NCI-H460 (cell line): ENCODE results near the gene PBX3. TPM values are rescaled to one million over a fixed set of nuclear protein-coding genes. Genes with fewer than 3 reads are reported as not detected.

Experiments
- DNase-seq: peaks from one replicate; pipeline ENCODE4 v3.0.0-alpha.2; 2016; ENCODE audit warnings: low read depth; ENCODE audit errors: extremely low read depth
- total RNA-seq: library from RNA; depleted of rRNA; stranded (reverse); fragments of >200 nt; shearing (Covaris generic); gene quantifications from 2 replicates; pipeline ENCODE4 v1.2.3, GENCODE V29; 2014

PBX3 gene
- total RNA-seq, 1 experiment from 2014 or later: 12.5 TPM

DNA sequence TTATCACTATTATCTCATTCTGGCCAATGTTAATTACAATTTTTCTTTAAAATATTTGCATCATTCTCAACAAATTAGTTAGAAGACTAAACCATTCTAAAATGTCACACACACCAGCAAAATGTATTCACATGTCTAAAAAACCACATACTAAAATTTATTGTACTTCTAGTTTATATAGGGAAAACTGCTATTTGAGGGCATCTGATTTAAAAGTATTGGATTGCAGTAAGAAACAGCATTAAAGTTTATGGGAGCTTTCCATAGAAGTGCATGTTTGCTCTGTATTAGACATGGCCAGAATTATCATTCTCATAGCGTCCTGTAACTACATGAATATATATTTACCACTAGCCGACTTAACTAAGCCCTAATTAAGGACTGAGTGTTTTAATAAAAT lies 150.3 kb downstream of the PBX3 start:
- no peak for DNase-seq

DNA sequence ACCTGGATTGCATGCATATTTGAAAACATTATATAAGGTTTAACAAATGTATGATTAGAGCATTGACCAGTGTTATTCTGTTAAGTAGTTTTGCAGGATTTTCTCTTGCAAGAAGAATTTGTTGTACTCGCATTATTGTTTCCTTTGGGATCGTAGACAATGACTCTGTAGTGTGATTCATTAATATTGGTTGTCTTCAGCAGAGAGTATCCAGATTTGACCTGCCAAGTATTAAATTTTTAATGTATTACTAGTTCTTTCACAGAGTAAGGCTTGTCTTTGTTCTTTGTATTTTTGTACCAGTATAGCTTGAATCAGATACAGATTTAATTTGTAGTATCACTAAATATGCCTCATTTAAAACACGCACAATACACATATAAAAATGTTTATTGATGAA lies 155.0 kb downstream of the PBX3 start:
- no peak for DNase-seq

DNA sequence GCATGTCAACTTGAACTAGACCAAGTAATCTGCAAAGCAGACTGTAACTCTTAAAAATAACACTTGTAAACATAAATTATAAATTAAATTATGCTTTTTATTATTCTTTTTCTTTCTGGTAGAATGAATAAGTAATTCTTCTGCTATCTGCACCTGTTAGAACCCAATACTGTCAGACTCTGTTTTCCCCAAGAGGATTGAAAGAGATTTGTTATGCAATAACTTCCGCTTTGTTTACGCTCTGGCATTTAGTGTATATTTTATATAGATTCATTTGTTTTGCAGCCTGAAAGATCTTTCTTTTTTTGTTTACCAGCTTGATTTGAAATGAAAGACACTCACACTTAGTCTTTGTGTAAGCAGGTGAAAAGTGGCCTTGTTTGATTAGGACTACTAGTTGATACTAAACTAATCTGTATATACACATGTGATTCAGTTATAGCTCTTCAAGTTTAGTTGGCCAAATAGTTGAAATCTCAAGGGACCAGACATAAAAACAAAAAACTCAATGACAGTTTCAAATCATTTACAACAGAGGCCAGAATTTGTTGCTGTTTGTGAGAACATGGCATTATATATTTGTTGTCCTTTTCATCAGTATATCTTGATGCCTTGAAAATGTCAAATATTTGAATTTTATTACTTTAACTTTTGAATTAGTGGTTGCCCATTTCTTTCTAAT lies 155.8 kb downstream of the PBX3 start:
- no peak for DNase-seq

DNA sequence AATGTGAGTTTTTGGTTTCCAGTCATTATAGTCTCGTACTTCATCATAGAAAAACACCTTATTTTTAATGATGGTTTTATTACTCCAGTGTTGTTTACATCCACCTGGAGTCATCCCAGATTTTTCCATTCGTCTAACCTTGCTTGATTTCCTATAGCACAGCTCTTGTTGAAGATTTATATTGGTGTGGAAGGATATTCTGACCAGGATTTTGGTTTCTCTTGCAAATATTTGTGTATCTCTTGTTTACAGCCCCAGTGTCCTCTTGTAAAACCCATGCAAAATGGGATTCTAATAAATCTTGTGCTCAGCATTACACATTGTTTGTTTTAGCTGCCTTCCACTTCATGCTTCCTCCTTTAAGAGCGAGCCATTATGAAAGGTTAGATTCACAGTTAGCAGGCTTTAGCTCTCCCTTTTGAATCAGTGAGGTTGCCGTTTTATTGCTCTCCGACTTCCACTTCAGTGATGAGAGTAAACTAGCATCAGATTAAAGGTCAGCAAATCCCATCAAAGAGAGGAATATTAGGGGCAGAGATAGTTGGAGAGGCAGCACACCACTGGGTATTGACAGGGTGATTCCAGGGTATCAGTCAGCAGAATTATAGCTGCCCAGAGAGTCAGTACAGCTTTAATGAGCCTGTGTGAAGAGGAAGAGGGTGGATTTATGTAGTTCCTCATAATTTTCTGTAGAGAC lies 157.1 kb downstream of the PBX3 start:
- no peak for DNase-seq

DNA sequence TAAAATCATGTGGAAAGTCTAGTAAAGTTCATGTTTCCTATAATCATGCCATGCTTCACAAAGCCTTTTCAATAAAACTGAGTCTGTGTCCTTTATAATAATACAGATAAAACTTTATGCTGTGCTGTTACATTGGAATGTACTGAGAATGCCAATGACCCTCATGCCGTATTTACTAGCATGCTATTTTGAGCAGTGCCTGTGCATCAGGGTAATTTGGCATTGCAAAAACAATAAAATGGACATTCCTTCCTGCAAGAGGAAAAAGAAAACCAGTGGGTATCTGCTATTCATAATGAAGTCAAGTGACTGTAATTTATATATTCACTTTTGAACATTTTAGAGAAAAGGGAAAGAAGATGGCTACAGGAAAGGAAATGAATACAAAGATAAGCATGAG lies 159.0 kb downstream of the PBX3 start:
- DNase-seq: no peak

DNA sequence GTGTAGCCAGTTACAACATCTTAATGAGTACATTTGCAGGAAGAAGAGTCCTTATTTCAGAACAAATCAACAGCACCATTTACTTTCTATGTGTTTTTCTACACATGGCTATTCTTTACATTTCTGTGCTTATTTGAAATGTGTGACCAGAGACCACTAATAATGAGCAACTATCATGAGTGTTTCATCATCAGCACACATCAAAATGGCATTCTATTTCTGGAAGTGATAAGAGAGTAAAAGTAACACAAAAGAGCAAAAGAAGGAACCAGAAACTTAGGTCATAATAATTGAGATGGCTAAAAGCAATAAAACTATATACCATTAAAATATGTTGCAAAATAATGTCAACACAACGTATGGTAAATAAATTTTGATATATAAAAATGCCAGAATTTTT lies 159.7 kb downstream of the PBX3 start:
- DNase-seq: no peak

DNA sequence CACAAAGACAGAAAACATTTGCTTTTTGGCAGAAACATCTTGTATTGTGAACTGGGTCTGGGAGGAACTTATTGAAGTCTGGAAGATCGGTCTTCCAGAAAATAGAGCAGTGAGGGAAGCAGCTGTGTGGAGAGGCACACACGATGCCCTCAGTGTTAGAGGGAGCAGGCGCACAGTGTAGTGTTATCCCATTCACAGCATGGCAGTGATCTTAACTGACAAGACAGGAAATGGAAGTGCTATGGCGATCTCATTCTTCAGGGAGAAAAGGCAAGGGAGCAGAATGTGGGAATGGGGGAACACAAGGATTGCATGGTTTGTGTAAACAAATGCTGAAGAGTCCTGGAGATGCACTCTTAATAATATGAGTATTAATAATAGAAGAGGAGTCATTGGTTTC lies 161.0 kb downstream of the PBX3 start:
- no peak for DNase-seq

DNA sequence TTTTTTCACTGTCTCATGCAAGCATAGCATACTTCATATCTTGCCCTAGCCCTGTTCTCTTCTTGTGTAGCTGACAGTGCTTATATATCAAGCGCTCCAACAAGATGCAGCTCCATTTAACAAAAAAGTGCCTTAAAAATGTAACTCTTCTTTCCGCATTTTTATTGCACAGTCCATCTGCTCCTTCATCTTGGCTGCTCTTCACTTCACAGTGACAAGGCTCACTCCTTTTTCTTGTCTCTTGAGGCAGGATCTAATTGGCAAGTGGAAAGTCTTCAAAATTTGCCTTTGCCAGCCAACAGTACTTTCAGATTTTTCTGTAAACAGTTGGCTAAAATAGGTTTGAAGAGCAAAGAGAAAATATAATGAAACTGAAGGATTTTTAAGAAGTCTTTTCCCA lies 161.8 kb downstream of the PBX3 start:
- no peak for DNase-seq

DNA sequence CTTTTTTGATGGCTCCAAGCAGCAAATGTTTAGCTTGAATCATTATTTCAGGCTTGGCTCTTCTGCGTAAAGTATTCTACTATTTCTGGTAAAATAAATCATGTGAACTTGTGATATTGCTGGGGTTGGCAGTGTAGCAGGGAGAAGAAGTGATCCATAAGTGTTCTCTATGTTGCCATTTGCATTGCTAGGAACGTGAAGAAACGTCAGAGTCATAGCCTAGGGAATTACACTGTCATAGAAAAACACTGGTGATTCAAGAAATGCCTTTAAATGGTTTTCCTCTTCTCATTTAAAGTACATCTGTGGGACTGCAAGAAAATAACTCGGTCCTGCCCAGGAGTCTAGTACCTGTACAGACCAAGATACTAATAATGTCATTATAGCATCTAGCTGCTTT lies 162.3 kb downstream of the PBX3 start:
- DNase-seq: no peak

DNA sequence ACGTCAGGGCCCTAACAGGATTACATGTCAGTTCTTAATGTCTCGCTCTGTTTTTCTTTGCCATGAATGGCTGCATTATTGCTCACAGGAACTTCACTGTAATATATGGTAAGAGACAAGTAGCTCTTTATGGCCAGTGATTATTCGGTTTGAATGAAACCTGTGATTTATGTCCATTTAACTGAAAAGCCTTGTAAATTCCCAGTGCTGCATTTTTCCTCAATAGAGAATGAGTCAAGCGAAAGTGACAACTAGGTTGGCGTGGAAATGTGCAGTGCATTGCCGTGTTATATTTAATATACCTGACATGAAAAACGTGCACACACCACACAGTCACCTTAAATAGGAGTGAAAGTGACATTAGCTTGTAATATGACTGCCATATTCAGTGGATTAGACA lies 163.1 kb downstream of the PBX3 start:
- DNase-seq: no peak

DNA sequence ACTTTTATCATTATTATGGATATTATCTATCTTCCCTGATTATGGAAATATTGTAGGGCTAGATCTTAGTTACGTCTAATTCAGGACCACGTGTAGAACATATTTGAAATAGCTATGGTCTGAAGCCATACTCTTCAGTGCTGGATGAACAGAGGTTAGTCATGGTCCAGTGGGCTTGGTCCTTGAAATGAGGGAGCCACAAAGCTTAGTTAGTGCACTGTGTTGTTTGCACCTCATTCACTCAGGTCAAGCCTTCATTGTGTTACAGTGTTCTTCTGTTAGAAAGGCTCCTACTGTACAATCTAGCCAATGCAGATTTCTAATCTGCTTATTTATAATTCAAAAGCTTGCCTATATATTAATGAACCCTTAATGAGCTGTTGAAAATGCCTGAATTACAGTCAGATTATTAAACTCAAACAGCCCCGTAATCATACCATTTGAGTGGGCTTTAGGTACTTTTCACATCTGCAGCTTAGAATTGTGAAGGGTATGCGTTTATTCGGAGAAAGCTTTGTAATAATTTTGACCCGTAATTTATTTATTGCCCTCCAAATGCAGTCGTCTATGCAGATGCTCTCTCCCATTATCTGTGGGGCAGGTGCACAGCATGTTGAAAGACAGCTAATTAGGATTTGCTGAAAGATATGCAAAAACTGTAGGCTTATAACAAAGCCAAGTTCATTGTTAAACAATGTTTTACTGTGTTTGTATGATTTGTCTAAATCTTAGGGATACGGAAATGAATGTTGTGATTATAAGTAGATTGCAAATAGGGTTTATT lies 164.9 kb downstream of the PBX3 start:
- DNase-seq: no peak

DNA sequence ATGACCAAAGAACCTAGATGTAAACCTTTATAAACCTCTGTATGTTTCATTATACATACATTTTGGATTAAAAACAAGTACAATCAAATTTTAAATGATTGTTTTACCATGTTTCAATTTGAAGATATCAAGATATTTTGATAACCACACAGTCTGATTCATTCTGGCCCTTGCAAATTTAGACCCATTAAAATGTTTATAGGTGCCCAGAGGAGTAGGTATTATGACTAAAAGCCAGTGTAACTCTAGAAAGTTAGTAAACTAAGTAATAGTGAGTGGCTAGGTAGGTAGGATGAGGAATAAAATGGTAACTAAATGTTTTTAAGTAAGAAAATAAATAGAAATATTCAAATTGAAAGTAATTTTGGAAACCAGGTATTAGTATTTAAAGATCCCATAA lies 165.5 kb downstream of the PBX3 start:
- no peak for DNase-seq

DNA sequence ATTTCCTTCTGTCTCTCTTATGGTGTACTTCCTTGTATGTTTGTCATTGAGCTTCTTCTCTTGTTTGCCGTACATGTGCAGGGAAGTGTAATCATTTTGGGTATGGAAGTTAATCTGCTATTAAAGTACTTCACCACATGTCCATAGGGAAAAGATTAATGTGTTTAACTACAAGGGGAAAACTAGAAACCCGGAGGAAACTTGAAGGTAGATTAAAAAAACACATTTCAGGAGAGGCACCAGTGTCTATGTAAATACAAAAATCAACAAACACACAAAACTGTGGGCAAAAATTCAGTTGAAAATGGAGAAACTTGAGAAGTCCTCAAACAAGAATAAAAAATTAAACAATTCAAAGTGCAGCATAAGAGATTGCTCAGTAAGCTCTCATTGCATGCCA lies 166.4 kb downstream of the PBX3 start:
- DNase-seq: no peak

DNA sequence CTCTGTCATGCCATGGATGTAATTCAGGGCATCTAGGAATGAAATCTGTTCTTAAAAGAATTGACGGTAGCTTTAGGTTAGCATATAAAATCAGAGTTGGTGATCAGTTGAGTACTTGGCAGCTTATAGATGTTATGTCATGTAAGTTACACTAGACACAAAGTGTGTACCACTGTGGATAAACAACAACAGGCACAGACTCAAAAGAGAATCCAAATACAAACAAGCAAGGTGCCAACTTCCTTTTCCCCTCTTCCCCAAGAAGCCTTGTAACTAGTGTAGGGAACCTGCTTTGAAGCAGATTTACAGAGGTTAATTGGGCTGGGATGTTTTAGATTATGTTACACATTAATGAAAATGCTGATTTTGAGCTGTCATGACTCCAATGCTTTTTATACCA lies 167.2 kb downstream of the PBX3 start:
- no peak for DNase-seq

DNA sequence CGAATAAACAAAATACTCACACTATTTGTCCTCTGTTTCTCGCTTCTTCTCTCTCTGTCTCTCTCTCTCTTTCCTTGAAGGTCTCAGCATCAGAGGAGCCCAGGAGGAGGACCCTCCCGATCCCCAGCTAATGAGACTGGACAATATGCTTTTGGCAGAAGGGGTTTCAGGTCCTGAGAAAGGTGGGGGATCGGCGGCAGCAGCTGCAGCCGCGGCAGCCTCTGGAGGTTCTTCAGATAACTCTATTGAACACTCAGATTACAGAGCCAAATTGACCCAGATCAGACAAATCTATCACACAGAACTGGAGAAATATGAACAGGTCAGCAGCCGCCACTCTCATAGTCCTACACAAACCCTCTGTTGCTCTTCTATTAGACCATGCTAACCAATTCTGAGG lies 168.4 kb downstream of the PBX3 start:
- DNase-seq: no peak

DNA sequence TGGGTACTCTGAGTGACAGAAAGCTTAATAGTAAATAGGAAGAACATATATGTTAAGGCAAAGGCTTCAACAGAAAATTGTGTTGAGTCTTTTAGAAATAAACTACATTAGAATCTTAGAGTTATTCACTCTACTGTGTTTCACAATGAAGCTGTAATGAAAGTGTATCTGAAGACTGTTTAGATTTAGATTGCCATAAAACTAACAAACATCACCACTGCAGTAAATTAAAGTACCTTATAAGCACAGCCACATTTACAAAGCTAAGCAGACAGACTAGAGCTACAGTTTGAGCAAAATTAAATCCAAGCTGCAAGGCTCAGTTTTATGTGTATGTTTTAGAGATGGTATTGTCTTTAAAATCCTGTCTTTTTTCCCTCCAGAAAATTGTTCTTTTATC lies 172.4 kb downstream of the PBX3 start:
- no peak for DNase-seq

DNA sequence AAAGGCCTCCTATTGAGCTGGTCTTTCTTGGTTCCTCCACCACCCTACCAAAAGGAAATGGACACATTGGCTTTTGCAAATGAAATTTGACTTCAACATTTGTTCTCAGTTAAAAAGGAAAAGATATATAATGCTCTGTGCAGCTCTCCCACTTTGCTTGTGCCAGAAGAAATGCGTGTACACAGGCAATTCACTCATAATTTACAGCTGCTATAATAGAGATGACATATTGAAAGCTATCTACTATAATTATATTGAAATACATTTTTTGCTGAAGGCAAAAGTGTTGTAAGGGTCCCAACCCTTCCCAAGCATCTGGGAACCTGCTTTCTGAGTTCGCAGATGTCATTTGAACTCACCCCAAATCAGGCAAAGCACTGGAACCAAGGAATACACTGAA lies 173.2 kb downstream of the PBX3 start:
- DNase-seq: no peak

DNA sequence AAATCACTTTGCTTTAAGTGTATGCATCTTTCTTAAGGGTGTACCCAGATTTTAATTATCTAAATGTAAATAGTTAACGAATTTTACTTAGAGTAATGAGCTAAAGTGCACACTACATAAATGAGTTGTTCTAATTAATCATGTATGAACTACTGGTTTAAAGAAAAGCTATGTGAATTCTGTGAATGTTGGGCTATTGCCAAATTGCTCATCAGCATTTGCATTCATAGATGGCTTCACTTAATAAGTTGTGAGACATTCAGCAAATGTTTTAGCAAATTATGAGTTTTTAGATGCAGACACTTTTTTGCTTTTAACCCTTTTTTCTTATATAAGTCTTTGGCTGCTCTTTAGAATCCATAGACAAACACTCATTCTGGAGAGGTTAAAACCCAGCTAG lies 175.7 kb downstream of the PBX3 start:
- DNase-seq: no peak

DNA sequence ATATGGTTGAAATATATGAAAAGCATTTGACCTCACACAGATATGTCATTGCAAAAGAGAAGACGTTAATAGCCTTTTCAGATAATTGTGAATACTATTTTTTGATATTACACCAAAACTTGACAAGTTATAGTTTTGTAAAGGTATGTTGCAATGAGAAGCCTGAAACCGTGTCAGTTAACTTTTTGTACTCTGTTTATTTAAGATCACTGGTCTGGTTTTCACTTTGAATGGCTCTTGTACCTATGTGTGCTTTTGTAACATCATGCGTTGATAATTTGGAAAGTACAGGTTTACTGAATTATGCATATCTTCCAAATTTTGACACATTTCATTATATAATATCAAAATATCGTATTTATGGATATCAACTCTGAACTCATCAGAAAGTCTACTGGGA lies 177.2 kb downstream of the PBX3 start:
- no peak for DNase-seq

DNA sequence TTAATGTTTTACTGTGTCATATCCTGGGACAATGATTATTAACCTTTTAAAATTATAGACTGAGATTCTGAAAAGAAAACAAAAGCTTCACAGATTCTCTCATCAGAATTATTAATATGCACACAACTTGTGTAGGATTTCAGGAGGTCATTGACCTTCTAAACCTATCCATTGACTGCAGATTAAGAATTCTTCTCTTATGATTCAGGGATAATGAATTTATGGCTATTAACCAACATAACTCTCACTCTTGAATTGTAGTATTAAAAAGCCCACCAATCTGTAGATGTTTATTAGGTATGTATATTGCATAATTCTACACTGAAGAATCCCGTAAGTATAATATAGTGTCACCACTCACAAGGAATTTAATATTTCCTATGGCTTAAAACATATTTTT lies 179.8 kb downstream of the PBX3 start:
- DNase-seq: no peak

DNA sequence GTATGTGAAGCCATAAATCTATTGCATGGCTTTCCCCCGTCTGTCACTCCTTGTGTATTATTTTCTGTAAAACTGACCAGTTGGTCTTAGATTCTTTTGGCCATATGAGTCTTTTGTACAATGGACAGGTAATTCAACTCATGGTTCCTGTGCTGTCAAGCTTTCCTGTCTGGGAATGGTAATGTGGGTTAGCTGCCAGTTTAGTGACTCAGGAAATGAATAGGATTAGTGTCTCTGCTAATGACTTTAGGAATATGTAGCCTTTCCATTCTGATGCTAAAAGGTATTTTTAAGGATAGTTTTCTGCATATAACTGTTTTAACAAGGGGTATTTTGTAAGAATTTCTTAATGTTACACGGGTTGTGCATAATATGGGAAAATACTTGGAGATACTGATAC lies 182.7 kb downstream of the PBX3 start:
- no peak for DNase-seq

DNA sequence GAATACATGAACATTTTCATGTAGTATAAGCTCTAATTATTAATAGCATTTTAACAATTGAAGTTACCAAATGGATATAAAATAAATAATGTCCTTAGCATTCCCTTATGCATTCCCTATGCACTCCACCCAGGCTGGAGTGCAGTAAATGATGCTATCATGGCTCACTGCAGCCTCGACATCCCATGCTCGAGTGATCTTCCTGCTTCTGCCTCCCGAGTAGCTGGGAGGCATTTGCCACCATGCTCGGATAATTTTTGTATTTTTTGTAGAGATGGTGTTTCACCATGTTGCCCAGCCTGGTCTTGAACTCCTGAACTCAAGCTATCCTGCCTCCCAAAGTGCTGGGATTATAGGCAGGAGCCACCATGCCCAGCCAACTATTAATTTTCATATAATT lies 184.0 kb downstream of the PBX3 start:
- no peak for DNase-seq
